A673 (cell line): ENCODE measurements around the gene XIRP1.

Source experiments
- CTCF ChIP-seq: fragments of 300-800, 200-600 bp; sonication (generic); conservative IDR thresholded peaks from 2 replicates; pipeline ENCODE4 v1.5.1; 2017; ENCODE audit warnings: low read depth, mild to moderate bottlenecking, antibody characterized with exemption, low read length, moderate library complexity, mixed read lengths
- EZH2 ChIP-seq: fragments of 200-600 bp; sonication (generic); IDR thresholded peaks from 2 replicates; pipeline ENCODE4 v1.6.1; 2017; ENCODE audit warnings: borderline replicate concordance, low read depth, mild to moderate bottlenecking, mixed read lengths, antibody characterized with exemption, low read length; ENCODE audit not compliant: poor library complexity, severe bottlenecking

GRCh38 chr3:39196034-39196433, 3.6 kb upstream of the XIRP1 start:
- TF ChIP-seq CTCF: no peak
- TF ChIP-seq EZH2: no peak
